ENCODE measurements around the gene PKD1.
"Not testable (repeated sequence)": the region's sequence is repeated elsewhere in the genome, so short reads cannot be mapped to it uniquely, and the experiment has no call there.

- TF ChIP-seq CTCF (IDR thresholded peaks at IDR 0.05 in 4 of 5, conservative IDR thresholded peaks at IDR 0.05 in 1 of 5); POLR2A (IDR thresholded peaks at IDR 0.05): not testable (repeated sequence)
These were observed 34.1 kb downstream of the PKD1 start for GRCh38 chr16:2101581-2101980.
